Prostate gland (tissue), 2 donors: ENCODE measurements around the gene SLC35D1.

Source experiments
- POLR2A ChIP-seq: fragments of 450-650 bp; IDR thresholded peaks from one replicate; pipeline ENCODE4 v1.6.1; 2016; ENCODE audit warnings: antibody characterized with exemption, mild to moderate bottlenecking
- POLR2AphosphoS5 ChIP-seq: sonication (generic); formaldehyde crosslinking; IDR thresholded peaks from one replicate; pipeline ENCODE4 v1.6.1; 2017; ENCODE audit warnings: antibody characterized with exemption
- TF ChIP-seq, protein P1 (sequence below), 4 experiments: fragments of 200-600 bp in 2 of 4; fragments of 450-650 bp in 2 of 4; sonication (generic) in 2 of 4; IDR thresholded peaks; 1 replicate in 3 of 4; 2 replicates in 1 of 4; pipeline ENCODE4 v1.5.1; 2016 to 2019; ENCODE audit warnings: antibody characterized with exemption in 4 of 4, mild to moderate bottlenecking in 2 of 4, moderate library complexity in 2 of 4

DNA sequence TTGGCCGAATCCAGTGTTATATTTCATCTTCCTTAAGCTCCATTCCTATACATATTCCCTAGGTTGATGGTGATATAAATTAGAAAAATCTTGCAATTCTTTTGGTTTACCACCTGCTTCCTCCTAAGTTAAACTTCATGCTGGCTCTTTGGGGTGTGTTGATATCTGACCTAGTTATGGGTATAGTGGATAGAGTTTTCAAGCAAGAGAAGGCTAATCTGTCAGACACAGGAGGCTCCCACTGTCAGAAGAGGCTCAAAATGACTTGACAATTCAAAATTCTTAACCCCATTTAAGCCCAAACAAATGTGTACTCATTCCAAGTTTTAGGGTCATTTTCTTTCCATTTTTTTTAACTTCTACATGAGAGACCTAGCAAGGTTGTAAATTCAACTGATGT, 8.5 kb upstream of the SLC35D1 start:
- TF ChIP-seq, protein P1, sequence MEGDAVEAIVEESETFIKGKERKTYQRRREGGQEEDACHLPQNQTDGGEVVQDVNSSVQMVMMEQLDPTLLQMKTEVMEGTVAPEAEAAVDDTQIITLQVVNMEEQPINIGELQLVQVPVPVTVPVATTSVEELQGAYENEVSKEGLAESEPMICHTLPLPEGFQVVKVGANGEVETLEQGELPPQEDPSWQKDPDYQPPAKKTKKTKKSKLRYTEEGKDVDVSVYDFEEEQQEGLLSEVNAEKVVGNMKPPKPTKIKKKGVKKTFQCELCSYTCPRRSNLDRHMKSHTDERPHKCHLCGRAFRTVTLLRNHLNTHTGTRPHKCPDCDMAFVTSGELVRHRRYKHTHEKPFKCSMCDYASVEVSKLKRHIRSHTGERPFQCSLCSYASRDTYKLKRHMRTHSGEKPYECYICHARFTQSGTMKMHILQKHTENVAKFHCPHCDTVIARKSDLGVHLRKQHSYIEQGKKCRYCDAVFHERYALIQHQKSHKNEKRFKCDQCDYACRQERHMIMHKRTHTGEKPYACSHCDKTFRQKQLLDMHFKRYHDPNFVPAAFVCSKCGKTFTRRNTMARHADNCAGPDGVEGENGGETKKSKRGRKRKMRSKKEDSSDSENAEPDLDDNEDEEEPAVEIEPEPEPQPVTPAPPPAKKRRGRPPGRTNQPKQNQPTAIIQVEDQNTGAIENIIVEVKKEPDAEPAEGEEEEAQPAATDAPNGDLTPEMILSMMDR (IDR thresholded peaks at IDR 0.05): no peak
- TF ChIP-seq POLR2A: no peak
- TF ChIP-seq POLR2AphosphoS5: no peak
